GM19043 (cell line): Measurements from ENCODE around the gene SLC4A1AP.

ENCODE experiments used
- ATAC-seq: cut with Tn5 transposase; IDR thresholded peaks from one replicate; pipeline ENCODE4 v1.9.1; 2021; ENCODE audit warnings: low read depth; ENCODE audit not compliant: unreplicated experiment

Gene SLC4A1AP

GRCh38 chr2:27701676-27702075 is 38.0 kb downstream of the SLC4A1AP start:
- ATAC-seq, result no peak

- ATAC-seq, result no peak
Observed at GRCh38 chr2:27702302-27702701, 38.6 kb downstream of the SLC4A1AP start.

GRCh38 chr2:27703638-27704341 is 40.1 kb downstream of the SLC4A1AP start:
- no peak for ATAC-seq

- ATAC-seq, result no peak
Observed at GRCh38 chr2:27704342-27704876, 40.7 kb downstream of the SLC4A1AP start.

GRCh38 chr2:27705851-27706622 is 42.3 kb downstream of the SLC4A1AP start:
- no peak for ATAC-seq

GRCh38 chr2:27707462-27708256 is 44.0 kb downstream of the SLC4A1AP start:
- ATAC-seq, result no peak

GRCh38 chr2:27708257-27708654 is 44.6 kb downstream of the SLC4A1AP start:
- no peak for ATAC-seq

- ATAC-seq, result no peak
Observed at GRCh38 chr2:27708666-27709065, 45.0 kb downstream of the SLC4A1AP start.

- ATAC-seq, result no peak
Observed at GRCh38 chr2:27709326-27709725, 45.6 kb downstream of the SLC4A1AP start.

- no peak for ATAC-seq
Observed at GRCh38 chr2:27709960-27710575, 46.4 kb downstream of the SLC4A1AP start.

GRCh38 chr2:27710640-27711430 is 47.1 kb downstream of the SLC4A1AP start:
- no peak for ATAC-seq

- no peak for ATAC-seq
Observed at GRCh38 chr2:27711804-27712203, 48.1 kb downstream of the SLC4A1AP start.

- ATAC-seq, result no peak
Observed at GRCh38 chr2:27712522-27712921, 48.8 kb downstream of the SLC4A1AP start.

- no peak for ATAC-seq
Observed at GRCh38 chr2:27713201-27713600, 49.5 kb downstream of the SLC4A1AP start.

GRCh38 chr2:27714053-27714452 is 50.4 kb downstream of the SLC4A1AP start:
- no peak for ATAC-seq

GRCh38 chr2:27714851-27715291 is 51.2 kb downstream of the SLC4A1AP start:
- no peak for ATAC-seq

GRCh38 chr2:27715318-27716210 is 51.9 kb downstream of the SLC4A1AP start:
- no peak for ATAC-seq

- ATAC-seq, result no peak
Observed at GRCh38 chr2:27716301-27717069, 52.8 kb downstream of the SLC4A1AP start.
